NT2/D1 (cell line): ENCODE results near the gene ASS1.

Experiments used
- SUZ12 ChIP-seq: IDR thresholded peaks from 2 replicates; pipeline ENCODE4 v1.6.1; 2011; ENCODE audit not compliant: insufficient read length, insufficient read depth; ENCODE audit errors: extremely low read depth
- YY1 ChIP-seq: IDR thresholded peaks from 2 replicates; pipeline ENCODE4 v1.6.1; 2011; ENCODE audit not compliant: insufficient read length, insufficient read depth
- ZNF274 ChIP-seq: IDR thresholded peaks from 2 replicates; pipeline ENCODE4 v1.6.1; 2011; ENCODE audit warnings: mild to moderate bottlenecking, low read depth, low read length

- TF ChIP-seq SUZ12: no peak
- TF ChIP-seq YY1: no peak
- no peak for TF ChIP-seq ZNF274
Measured at GRCh38 chr9:130498298-130498917, 53.6 kb downstream of the ASS1 start.
